IMR-90 (cell line): ENCODE measurements around the gene ALDOC. TPM values are rescaled to one million over a fixed set of nuclear protein-coding genes. Genes with fewer than 3 reads are reported as not detected.

ENCODE experiments used
- ATAC-seq: fragments of 200-7000 bp; cut with Tn5 transposase; 2 replicates; pipeline ENCODE4 v1.9.1; 2020; ENCODE audit warnings: low read depth, mild to moderate bottlenecking, moderate library complexity
- BruUV-seq: library from RNA; stranded (reverse); fragments of 400-500 nt; replicated peaks from 2 replicates; lab custom pipeline; 2021; lab: Mats Ljungman, UMichigan
- CTCF ChIA-PET: fragments of 300-600 bp; formaldehyde crosslinking; extraction: SDS; loops from one replicate; lab custom pipeline; 2021; ENCODE audit warnings: antibody characterized with exemption; lab: Yijun Ruan, JAX
- POLR2A ChIA-PET: fragments of 300-600 bp; sonication (Branson Sonifier 250); formaldehyde crosslinking; loops from one replicate; lab custom pipeline; 2022; ENCODE audit warnings: antibody characterized with exemption; ENCODE audit not compliant: unreplicated experiment; lab: Charles Lee
- DNase-seq: peaks from one replicate; pipeline ENCODE4 v3.0.0; 2013
- H2AFZ ChIP-seq: replicated peaks from 2 replicates; pipeline ENCODE3; 2013; ENCODE audit warnings: low read length, mild to moderate bottlenecking; ENCODE audit not compliant: poor library complexity
- H2AK5ac ChIP-seq: 2 replicates; pipeline ENCODE4 v1.6.1; 2013; ENCODE audit warnings: low read depth, low read length, inconsistent platforms
- H2AK9ac ChIP-seq: replicated peaks from 2 replicates; pipeline ENCODE3; 2013; ENCODE audit warnings: mild to moderate bottlenecking, low read depth, low read length, moderate library complexity; ENCODE audit not compliant: poor library complexity
- H2BK120ac ChIP-seq: 2 replicates; pipeline ENCODE4 v1.6.1; 2013; ENCODE audit warnings: low read depth, low read length, inconsistent platforms
- H2BK15ac ChIP-seq: 3 replicates; pipeline ENCODE4 v1.6.1; 2013; ENCODE audit warnings: low read depth, low read length, inconsistent platforms
- H2BK20ac ChIP-seq: 2 replicates; pipeline ENCODE4 v1.6.1; 2013; ENCODE audit warnings: low read depth, mild to moderate bottlenecking, inconsistent platforms, low read length, moderate library complexity
- H2BK5ac ChIP-seq: 2 replicates; pipeline ENCODE4 v1.6.1; 2013; ENCODE audit warnings: mild to moderate bottlenecking, low read depth, low read length, inconsistent platforms; ENCODE audit not compliant: poor library complexity, severe bottlenecking
- H3K14ac ChIP-seq: replicated peaks from 2 replicates; pipeline ENCODE4 v1.6.1; 2013; ENCODE audit warnings: low read depth, low read length, inconsistent platforms
- H3K18ac ChIP-seq: 2 replicates; pipeline ENCODE4 v1.6.1; 2013; ENCODE audit warnings: low read depth, low read length, control low read depth
- H3K23ac ChIP-seq: 2 replicates; pipeline ENCODE4 v1.6.1; 2013; ENCODE audit warnings: low read depth, low read length, inconsistent platforms
- H3K27ac ChIP-seq: 2 replicates; pipeline ENCODE4 v1.5.1; 2013; ENCODE audit warnings: mild to moderate bottlenecking, control low read depth, low read length; ENCODE audit not compliant: insufficient read depth
- H3K27me3 ChIP-seq: 2 replicates; pipeline ENCODE4 v1.6.1; 2013; ENCODE audit warnings: low read length; ENCODE audit not compliant: control insufficient read depth, insufficient read depth
- H3K36me3 ChIP-seq: 2 replicates; pipeline ENCODE4 v1.6.1; 2013; ENCODE audit warnings: low read length, mixed read lengths; ENCODE audit not compliant: control insufficient read depth, insufficient read depth
- H3K4ac ChIP-seq: 2 replicates; pipeline ENCODE4 v1.6.1; 2013; ENCODE audit warnings: low read depth, low read length, inconsistent platforms
- H3K4me1 ChIP-seq: 2 replicates; pipeline ENCODE4 v1.6.1; 2013; ENCODE audit warnings: low read length, mixed read lengths; ENCODE audit not compliant: control insufficient read depth, insufficient read depth
- H3K4me2 ChIP-seq: 2 replicates; pipeline ENCODE4 v1.6.1; 2013; ENCODE audit warnings: low read depth, mild to moderate bottlenecking, control low read depth, low read length, moderate library complexity
- H3K4me3 ChIP-seq: 2 replicates; pipeline ENCODE4 v1.5.1; 2013; ENCODE audit warnings: low read depth, mild to moderate bottlenecking, control low read depth, low read length, moderate library complexity; ENCODE audit not compliant: insufficient read depth
- H3K56ac ChIP-seq: 2 replicates; pipeline ENCODE4 v1.6.1; 2013; ENCODE audit warnings: low read length, inconsistent platforms; ENCODE audit not compliant: insufficient read depth; ENCODE audit errors: extremely low read depth
- H3K79me1 ChIP-seq, 2 experiments: 2 replicates each; pipeline ENCODE4 v1.6.1; 2013; ENCODE audit warnings: low read length in 2 of 2, inconsistent platforms in 1 of 2, low read depth in 1 of 2
- H3K9ac ChIP-seq: 2 replicates; pipeline ENCODE4 v1.6.1; 2013; ENCODE audit warnings: low read depth, low read length, control low read depth
- H3K9me1 ChIP-seq: 2 replicates; pipeline ENCODE4 v1.6.1; 2013; ENCODE audit warnings: low read length, inconsistent platforms; ENCODE audit not compliant: insufficient read depth
- H3K9me3 ChIP-seq: 2 replicates; pipeline ENCODE4 v1.6.1; 2013; ENCODE audit warnings: low read length; ENCODE audit not compliant: control insufficient read depth, insufficient read depth
- H4K20me1 ChIP-seq: 2 replicates; pipeline ENCODE4 v1.6.1; 2013; ENCODE audit warnings: low read length, inconsistent platforms; ENCODE audit not compliant: insufficient read depth
- H4K5ac ChIP-seq: 2 replicates; pipeline ENCODE4 v1.6.1; 2013; ENCODE audit warnings: mild to moderate bottlenecking, low read depth, low read length, control low read depth
- H4K8ac ChIP-seq, 2 experiments: 2 replicates each; pipeline ENCODE4 v1.6.1; 2013; ENCODE audit warnings: low read depth in 2 of 2, low read length in 2 of 2, control low read depth in 1 of 2, inconsistent platforms in 1 of 2
- H4K91ac ChIP-seq: 2 replicates; pipeline ENCODE4 v1.6.1; 2013; ENCODE audit warnings: low read depth, low read length, inconsistent platforms; ENCODE audit not compliant: insufficient read depth
- CTCF ChIP-seq: conservative IDR thresholded peaks from 2 replicates; pipeline ENCODE4 v1.5.1; 2012; ENCODE audit warnings: mild to moderate bottlenecking, low read depth, low read length, improper control_type of control experiment
- ELK1 ChIP-seq: fragments of 150-350 bp; IDR thresholded peaks from 2 replicates; pipeline ENCODE4 v1.6.1; 2016; ENCODE audit warnings: low read depth, mild to moderate bottlenecking, low read length, moderate library complexity, borderline replicate concordance
- FOS ChIP-seq: fragments of 150-350 bp; IDR thresholded peaks from 2 replicates; pipeline ENCODE4 v1.6.1; 2016; ENCODE audit warnings: low read depth, low read length
- MAFK ChIP-seq: IDR thresholded peaks from 2 replicates; pipeline ENCODE4 v1.6.1; 2012; ENCODE audit warnings: low read depth, low read length, improper control_type of control experiment
- MAZ ChIP-seq: IDR thresholded peaks from 2 replicates; pipeline ENCODE4 v1.6.1; 2012; ENCODE audit warnings: low read depth, mild to moderate bottlenecking, low read length, improper control_type of control experiment, moderate library complexity, borderline replicate concordance
- NFE2L2 ChIP-seq: fragments of 150-350 bp; IDR thresholded peaks from 2 replicates; pipeline ENCODE4 v1.6.1; 2016; ENCODE audit warnings: low read depth, mild to moderate bottlenecking, low read length
- RAD21 ChIP-seq: IDR thresholded peaks from 2 replicates; pipeline ENCODE4 v1.6.1; 2012; ENCODE audit warnings: low read length, improper control_type of control experiment
- RCOR1 ChIP-seq: IDR thresholded peaks from 2 replicates; pipeline ENCODE4 v1.6.1; 2012; ENCODE audit warnings: mild to moderate bottlenecking, low read length, improper control_type of control experiment; ENCODE audit not compliant: insufficient replicate concordance
- SMC3 ChIP-seq: fragments of 150-350 bp; IDR thresholded peaks from 2 replicates; pipeline ENCODE4 v1.6.1; 2016; ENCODE audit warnings: low read depth, mild to moderate bottlenecking, antibody characterized with exemption, low read length, moderate library complexity
- USF2 ChIP-seq: fragments of 150-350 bp; IDR thresholded peaks from 2 replicates; pipeline ENCODE4 v1.6.1; 2017; ENCODE audit warnings: mild to moderate bottlenecking, antibody characterized with exemption, low read length, low read depth
- WGBS, 2 experiments: methylation state at CpG; one replicate each; pipeline versions ENCODE4 v1.1.5 to v1.1.7; 2013; ENCODE audit warnings: missing lambda C conversion rate in 2 of 2; ENCODE audit not compliant: insufficient read length in 1 of 2; ENCODE audit errors: extremely low coverage in 2 of 2; 5-methylcytosine and 5-hydroxymethylcytosine counted together
- dilution Hi-C: fragments of 300-500 bp; cut with HindIII; formaldehyde crosslinking; loops from one replicate; pipeline ENCODE4 v1.14.3; 2018; ENCODE audit warnings: low sequenced_read_pairs; ENCODE audit not compliant: unreplicated experiment
- in situ Hi-C: fragments of 300-500 bp; cut with MboI; formaldehyde crosslinking; loops from 3 replicates; pipeline ENCODE4 v1.14.3; 2019; ENCODE audit warnings: low sequenced_read_pairs, inconsistent platforms, mixed read lengths
- intact Hi-C: fragments of 100-400 bp; cut with micrococcal nuclease; formaldehyde crosslinking; loops from 2 replicates; pipeline ENCODE4 v1.10.0; 2022
- polyA plus RNA-seq, 3 experiments: library from polyadenylated mRNA; depleted of rRNA; stranded (reverse); fragments of >200 nt; gene quantifications; 2 replicates each; pipeline ENCODE4 v1.2.3, GENCODE V29; 2012; ENCODE audit warnings: low replicate concordance in 1 of 3
- total RNA-seq: library from RNA; depleted of rRNA; stranded (reverse); fragments of >200 nt; gene quantifications from 2 replicates; pipeline ENCODE4 v1.2.3, GENCODE V29; 2012

Gene ALDOC
- total and polyA plus RNA-seq, 2 of the 4 experiments (the other 2 are of a cell fraction), result 47.0 to 69.7 TPM

GRCh38 chr17:28547623-28548416, 28.9 kb downstream of the ALDOC start:
- peaks cover 8% of the 10 kb centered on the region; the same call in 1 of the 2 replicates for H3K36me3 ChIP-seq
- no peak overlapping the region for H3K9ac ChIP-seq
- no peak overlapping the region for H4K8ac ChIP-seq
- H3K79me1 ChIP-seq, result peaks cover 14 to 27% of the 10 kb centered on the region in 2 experiments
- peak overlapping the region; percentile 51 for H2AFZ ChIP-seq
- ATAC-seq (peak; percentile 65), DNase-seq (peak; percentile 50)
- no peak overlapping the region for H2BK120ac ChIP-seq
- no peak overlapping the region for H3K27ac ChIP-seq
- CTCF ChIA-PET, result interaction anchor here (0.7 to 1.2 kb wide), 3 partner anchors 41 to 62 kb away, joined by 3 read pairs; no protein-coding TSS in a partner anchor
- intact Hi-C loops, result loop anchor here (10.0 kb wide), 1 partner anchor 143 kb away; the partner anchor contains the start of gene SLC46A1
- no peak overlapping the region for H4K91ac ChIP-seq
- BruUV-seq, result no TSS peak
- H3K4me3 ChIP-seq, result no peak overlapping the region
- 91% methylated on average over 13 of the region's 26 CpGs; no CpG with 5 or more reads in 1 of the 2 experiments for WGBS, 2 experiments
- no peak overlapping the region for H2AK5ac ChIP-seq
- no peak overlapping the region for H3K23ac ChIP-seq
- TF ChIP-seq FOS (no peak), ELK1 (no peak), NFE2L2 (no peak), RAD21 (peak; percentile 52), MAFK (no peak), SMC3 (peak; percentile 53), USF2 (no peak), RCOR1 (no peak), MAZ (no peak), CTCF (peak; percentile 80)
- no peak overlapping the region for H3K4ac ChIP-seq
- in situ Hi-C loops, result no loop called here
- POLR2A ChIA-PET, result no interaction called here
- peaks cover 6% of the 10 kb centered on the region for H3K4me1 ChIP-seq
- H3K56ac ChIP-seq, result no peak overlapping the region
- no peaks in the 10 kb centered on the region for H3K27me3 ChIP-seq
- no peak overlapping the region for H3K18ac ChIP-seq
- H3K9me1 ChIP-seq, result peaks cover 7% of the 10 kb centered on the region; the same call in 1 of the 2 replicates
- dilution Hi-C loops, result no loop called here
- H3K9me3 ChIP-seq, result no peaks in the 10 kb centered on the region
- H2BK15ac ChIP-seq, result no peak overlapping the region
- H4K20me1 ChIP-seq, result peaks cover 13% of the 10 kb centered on the region
- no peak overlapping the region for H4K5ac ChIP-seq
- H3K14ac ChIP-seq, result no peak overlapping the region
- no peak overlapping the region for H2BK20ac ChIP-seq
- H2BK5ac ChIP-seq, result no peak overlapping the region
- peak overlapping the region; percentile 5 for H2AK9ac ChIP-seq
- H3K4me2 ChIP-seq, result no peak overlapping the region
